B cell (primary cell): Measurements from ENCODE around the gene MRTFA. TPM values are rescaled to one million over a fixed set of nuclear protein-coding genes. Genes with fewer than 3 reads are reported as not detected.

Experiments
- ATAC-seq: fragments of 200-7000 bp; cut with Tn5 transposase; one replicate; pipeline ENCODE4 v1.10.0; 2021; ENCODE audit warnings: low read depth, mild to moderate bottlenecking, moderate number of reproducible peaks, moderate library complexity
- CTCF ChIA-PET: fragments of 350-600 bp; sonication (Branson Sonifier 250); formaldehyde crosslinking; loops from one replicate; lab custom pipeline; 2021; ENCODE audit warnings: antibody characterized with exemption, inconsistent platforms; lab: Charles Lee
- POLR2A ChIA-PET: fragments of 350-600 bp; sonication (Branson Sonifier 250); formaldehyde crosslinking; loops from one replicate; lab custom pipeline; 2021; ENCODE audit warnings: antibody characterized with exemption; lab: Charles Lee
- DNase-seq: peaks from one replicate; pipeline ENCODE4 v3.0.0; 2013
- H2AFZ ChIP-seq: 2 replicates; pipeline ENCODE4 v1.6.1; 2012; ENCODE audit warnings: mild to moderate bottlenecking, low read depth, low read length; ENCODE audit not compliant: insufficient read depth, poor library complexity, severe bottlenecking
- H3K27ac ChIP-seq, 2 donors: 1 replicate in 1 of 2; 2 replicates in 1 of 2; pipeline ENCODE4 v1.5.1; 2012 to 2013; ENCODE audit warnings: low read length in 2 of 2, mild to moderate bottlenecking in 2 of 2, moderate library complexity in 1 of 2
- H3K27me3 ChIP-seq, 4 experiments: fragments of 200-600 bp in 1 of 4; sonication (generic) in 1 of 4; replicated peaks in 1 of 4; 1 replicate in 2 of 4; 2 replicates in 2 of 4; pipeline versions ENCODE4 v1.6.1 to v1.7.0; 2013 to 2016; ENCODE audit warnings: low read length in 3 of 4, mild to moderate bottlenecking in 2 of 4, mixed read lengths in 1 of 4, moderate library complexity in 1 of 4; ENCODE audit not compliant: insufficient read depth in 4 of 4, control insufficient read depth in 3 of 4; ENCODE audit errors: control extremely low read depth in 1 of 4
- H3K36me3 ChIP-seq, 2 experiments: replicated peaks in 1 of 2; 1 replicate in 1 of 2; 2 replicates in 1 of 2; pipeline versions ENCODE4 v1.6.1 to v1.7.1; 2013; ENCODE audit warnings: low read length in 1 of 2; ENCODE audit not compliant: insufficient read depth in 2 of 2, control insufficient read depth in 1 of 2; ENCODE audit errors: control extremely low read depth in 1 of 2, extremely low read depth in 1 of 2
- H3K4me1 ChIP-seq, 2 donors: fragments of 200-600 bp in 1 of 2; sonication (generic) in 1 of 2; 1 replicate in 1 of 2; 2 replicates in 1 of 2; pipeline versions ENCODE4 v1.5.1 to v1.6.1; 2013 to 2017; ENCODE audit warnings: low read length in 2 of 2; ENCODE audit not compliant: control insufficient read depth in 2 of 2, insufficient read depth in 2 of 2
- H3K4me2 ChIP-seq: replicated peaks from 2 replicates; pipeline ENCODE3; 2012; ENCODE audit warnings: mild to moderate bottlenecking, low read depth, low read length; ENCODE audit not compliant: poor library complexity, severe bottlenecking
- H3K4me3 ChIP-seq, 5 experiments: fragments of 200-600 bp in 1 of 5; sonication (generic) in 1 of 5; 1 replicate in 3 of 5; 2 replicates in 2 of 5; pipeline versions ENCODE4 v1.5.1 to v1.7.0; 2011 to 2016; ENCODE audit warnings: low read length in 4 of 5, mild to moderate bottlenecking in 4 of 5, low read depth in 2 of 5, control low read depth in 1 of 5, moderate library complexity in 1 of 5; ENCODE audit not compliant: insufficient read depth in 1 of 5; ENCODE audit errors: control extremely low read depth in 1 of 5, extremely low read depth in 1 of 5
- H3K79me2 ChIP-seq: fragments of 200-600 bp; sonication (generic); one replicate; pipeline ENCODE4 v1.6.0; 2016; ENCODE audit warnings: low read length; ENCODE audit not compliant: control insufficient read depth, insufficient read depth
- H3K9ac ChIP-seq: fragments of 200-600 bp; sonication (generic); 2 replicates; pipeline ENCODE4 v1.6.1; 2017; ENCODE audit warnings: mild to moderate bottlenecking, low read length, moderate library complexity
- H3K9me3 ChIP-seq, 3 donors: one replicate each; pipeline versions ENCODE4 v1.6.1 to v1.7.1; 2013; ENCODE audit warnings: low read length in 2 of 3; ENCODE audit not compliant: control insufficient read depth in 2 of 3, insufficient read depth in 1 of 3; ENCODE audit errors: control extremely low read depth in 1 of 3
- H4K20me1 ChIP-seq: 2 replicates; pipeline ENCODE4 v1.6.0; 2012; ENCODE audit warnings: mild to moderate bottlenecking, low read length; ENCODE audit not compliant: insufficient read depth, control insufficient read depth, poor library complexity, severe bottlenecking
- H3K27ac Mint-ChIP-seq: one replicate; pipeline ENCODE4 v1.8.0; 2021; ENCODE audit warnings: mixed read lengths
- H3K27me3 Mint-ChIP-seq: one replicate; pipeline ENCODE4 v1.8.0; 2021; ENCODE audit warnings: mixed read lengths
- H3K4me1 Mint-ChIP-seq: one replicate; pipeline ENCODE4 v1.8.0; 2021; ENCODE audit warnings: mixed read lengths
- H3K4me3 Mint-ChIP-seq: one replicate; pipeline ENCODE4 v1.8.0; 2021; ENCODE audit warnings: mixed read lengths
- H3K9me3 Mint-ChIP-seq: one replicate; pipeline ENCODE4 v1.8.0; 2022; ENCODE audit warnings: mixed read lengths; ENCODE audit not compliant: insufficient read depth
- CTCF ChIP-seq: fragments of 200-600 bp; IDR thresholded peaks from one replicate; pipeline ENCODE4 v1.8.0; 2022; ENCODE audit warnings: antibody characterized with exemption, mild to moderate bottlenecking
- EZH2 ChIP-seq: IDR thresholded peaks from 2 replicates; pipeline ENCODE4 v1.6.1; 2012; ENCODE audit warnings: borderline replicate concordance, low read depth, mild to moderate bottlenecking, moderate library complexity, low read length; ENCODE audit not compliant: insufficient read depth, poor library complexity, severe bottlenecking
- WGBS: methylation state at CpG from one replicate; pipeline ENCODE4 v1.1.5; 2013; ENCODE audit warnings: missing lambda C conversion rate; ENCODE audit not compliant: insufficient coverage; 5-methylcytosine and 5-hydroxymethylcytosine counted together
- intact Hi-C: fragments of 100-400 bp; cut with micrococcal nuclease; formaldehyde crosslinking; loops from one replicate; pipeline ENCODE4 v1.10.0; 2022
- polyA plus RNA-seq: library from polyadenylated mRNA; depleted of rRNA; stranded (reverse); fragments of >200 nt; gene quantifications from 2 replicates; pipeline ENCODE4 v1.2.3, GENCODE V29; 2012
- total RNA-seq, 2 donors: library from RNA; stranded (reverse); fragments of 120-200 nt in 1 of 2; gene quantifications; 1 replicate in 1 of 2; 2 replicates in 1 of 2; pipeline versions ENCODE4 v1.2.3 to v1.2.4, GENCODE V29; 2013 to 2022

Gene MRTFA
- total and polyA plus RNA-seq, 2 donors (not counting 1 experiment from before 2014, with no cell fraction given), result 28.9 to 82.6 TPM

GRCh38 chr22:40613067-40613466 is 23.5 kb downstream of the MRTFA start:
- Mint-ChIP-seq H3K4me1 (peaks cover 28% of the 10 kb centered on the region), H3K4me3 (no peak overlapping the region), H3K27ac (no peak overlapping the region), H3K9me3 (no peaks in the 10 kb centered on the region), H3K27me3 (no peaks in the 10 kb centered on the region)
- no peak for ATAC-seq
- H2AFZ ChIP-seq, result no peak overlapping the region
- no peaks in the 10 kb centered on the region for H3K4me1 ChIP-seq
- intact Hi-C loops, result no loop called here
- POLR2A ChIA-PET, result no interaction called here
- no peak overlapping the region for H3K9ac ChIP-seq
- CTCF ChIA-PET, result interaction anchor here (1.5 kb wide), 1 partner anchor 16 kb away, joined by 3 read pairs; no protein-coding TSS in a partner anchor
- DNase-seq, result no peak
- no peaks in the 10 kb centered on the region for H3K27me3 ChIP-seq
- no peak overlapping the region for H3K27ac ChIP-seq
- no peak for TF ChIP-seq EZH2
- TF ChIP-seq CTCF, result no peak
- H3K4me2 ChIP-seq, result no peak overlapping the region
- H3K79me2 ChIP-seq, result peaks cover 93% of the 10 kb centered on the region
- no peaks in the 10 kb centered on the region for H3K9me3 ChIP-seq
- no peak overlapping the region for H3K4me3 ChIP-seq
- H3K36me3 ChIP-seq, result no peaks in the 10 kb centered on the region
- peaks cover 20% of the 10 kb centered on the region for H4K20me1 ChIP-seq

- ATAC-seq (no peak), DNase-seq (no peak)
- no peaks in the 10 kb centered on the region for H3K27me3 ChIP-seq
- no peak overlapping the region for H3K9ac ChIP-seq
- H3K9me3 ChIP-seq, result no peaks in the 10 kb centered on the region
- WGBS, result 40% methylated on average over 1 of the region's 4 CpGs
- H3K36me3 ChIP-seq, result no peaks in the 10 kb centered on the region
- H3K9me3 Mint-ChIP-seq, result no peaks in the 10 kb centered on the region
- ChIA-PET CTCF (interaction anchor here (1.5 kb wide), 1 partner anchor 15 kb away, joined by 3 read pairs; no protein-coding TSS in a partner anchor), POLR2A (no interaction called here)
- H3K4me1 ChIP-seq, result peaks cover 0 to 3% of the 10 kb centered on the region in 2 donors
- intact Hi-C loops, result no loop called here
- no peak overlapping the region for H2AFZ ChIP-seq
- peaks cover 18% of the 10 kb centered on the region for H4K20me1 ChIP-seq
- no peak for TF ChIP-seq CTCF
- no peak for TF ChIP-seq EZH2
- H3K4me1 Mint-ChIP-seq, result peaks cover 29% of the 10 kb centered on the region
- no peak overlapping the region for H3K27ac ChIP-seq
- no peak overlapping the region for H3K4me3 Mint-ChIP-seq
- no peaks in the 10 kb centered on the region for H3K27me3 Mint-ChIP-seq
- peaks cover 93% of the 10 kb centered on the region for H3K79me2 ChIP-seq
- no peak overlapping the region for H3K4me3 ChIP-seq
- no peak overlapping the region for H3K27ac Mint-ChIP-seq
- H3K4me2 ChIP-seq, result no peak overlapping the region
Measured at GRCh38 chr22:40612291-40612751, 24.2 kb downstream of the MRTFA start.
